GM23248 (cell line): Measurements from ENCODE around the gene NKAIN2.
"Not testable (repeated sequence)": the region's sequence is repeated elsewhere in the genome, so short reads cannot be mapped to it uniquely, and the experiment has no call there.

Source experiments
- EZH2 ChIP-seq: fragments of 200-600 bp; sonication (generic); IDR thresholded peaks from 2 replicates; pipeline ENCODE4 v1.6.1; 2018; ENCODE audit warnings: antibody characterized with exemption, mild to moderate bottlenecking; ENCODE audit not compliant: insufficient read depth, poor library complexity, severe bottlenecking
- EZH2phosphoT487 ChIP-seq: fragments of 200-600 bp; sonication (generic); IDR thresholded peaks from 2 replicates; pipeline ENCODE4 v1.6.1; 2018; ENCODE audit warnings: antibody characterized with exemption, moderate library complexity, mild to moderate bottlenecking, low read depth; ENCODE audit not compliant: insufficient read depth

GRCh38 chr6:124167249-124167648 lies 363.6 kb downstream of the NKAIN2 start:
- TF ChIP-seq EZH2phosphoT487, EZH2: not testable (repeated sequence)
